GM12878 (cell line): ENCODE results near the gene ATF2.

ENCODE experiments used
- ESRRA ChIP-seq: IDR thresholded peaks from 2 replicates; pipeline ENCODE4 v1.6.1; 2012; ENCODE audit warnings: mild to moderate bottlenecking, low read length, improper control_type of control experiment
- EZH2 ChIP-seq: IDR thresholded peaks from 2 replicates; pipeline ENCODE4 v1.6.1; 2012; ENCODE audit warnings: low read depth, mild to moderate bottlenecking, control low read depth, inconsistent platforms, low read length, borderline replicate concordance; ENCODE audit not compliant: control insufficient read depth
- HDAC6 ChIP-seq: fragments of 200-600 bp; sonication (generic); IDR thresholded peaks from one replicate; pipeline ENCODE4 v1.8.0; 2017; ENCODE audit warnings: antibody characterized with exemption; ENCODE audit not compliant: unreplicated experiment
- REST ChIP-seq: IDR thresholded peaks from 2 replicates; pipeline ENCODE4 v1.6.1; 2012; ENCODE audit warnings: mild to moderate bottlenecking, low read depth, low read length
- SRF ChIP-seq, 2 experiments: IDR thresholded peaks; 2 replicates each; pipeline ENCODE4 v1.6.1; 2011; ENCODE audit warnings: low read depth in 2 of 2, low read length in 2 of 2, mild to moderate bottlenecking in 1 of 2, moderate library complexity in 1 of 2
- TF ChIP-seq, protein P1 (sequence below): fragments of 450-650 bp; IDR thresholded peaks from 2 replicates; pipeline ENCODE4 v1.6.1; 2016; ENCODE audit warnings: mild to moderate bottlenecking, moderate library complexity, borderline replicate concordance
- TF ChIP-seq, protein P2 (sequence below), 3 experiments: IDR thresholded peaks in 2 of 3; conservative IDR thresholded peaks in 1 of 3; 2 replicates each; pipeline ENCODE4 v1.5.1; 2011; ENCODE audit warnings: low read depth in 3 of 3, low read length in 3 of 3, mild to moderate bottlenecking in 3 of 3, control low read depth in 2 of 3, moderate library complexity in 2 of 3, inconsistent platforms in 1 of 3, mixed read lengths in 1 of 3; ENCODE audit not compliant: control insufficient read depth in 2 of 3, insufficient read depth in 1 of 3; ENCODE audit errors: extremely low read depth in 1 of 3

DNA sequence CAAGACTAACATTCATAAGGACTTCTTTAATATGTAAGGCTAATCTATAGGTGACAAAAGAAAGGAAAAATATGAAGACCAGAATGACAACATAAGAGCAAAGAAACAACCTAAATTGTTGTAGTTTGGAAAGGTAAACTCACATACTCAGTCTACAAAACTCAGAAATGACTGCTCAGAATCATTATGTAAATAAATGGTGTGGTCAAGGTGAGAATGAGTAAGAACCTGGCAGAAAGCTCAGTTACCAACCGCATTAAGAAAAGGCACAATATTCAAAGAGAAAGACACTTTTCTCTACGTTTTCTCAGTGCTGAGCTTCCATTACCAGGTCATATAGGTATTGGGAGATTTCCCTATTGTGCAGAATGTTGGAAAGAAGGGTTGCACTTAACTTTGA, 15.8 kb downstream of the ATF2 start:
- TF ChIP-seq, protein P1, sequence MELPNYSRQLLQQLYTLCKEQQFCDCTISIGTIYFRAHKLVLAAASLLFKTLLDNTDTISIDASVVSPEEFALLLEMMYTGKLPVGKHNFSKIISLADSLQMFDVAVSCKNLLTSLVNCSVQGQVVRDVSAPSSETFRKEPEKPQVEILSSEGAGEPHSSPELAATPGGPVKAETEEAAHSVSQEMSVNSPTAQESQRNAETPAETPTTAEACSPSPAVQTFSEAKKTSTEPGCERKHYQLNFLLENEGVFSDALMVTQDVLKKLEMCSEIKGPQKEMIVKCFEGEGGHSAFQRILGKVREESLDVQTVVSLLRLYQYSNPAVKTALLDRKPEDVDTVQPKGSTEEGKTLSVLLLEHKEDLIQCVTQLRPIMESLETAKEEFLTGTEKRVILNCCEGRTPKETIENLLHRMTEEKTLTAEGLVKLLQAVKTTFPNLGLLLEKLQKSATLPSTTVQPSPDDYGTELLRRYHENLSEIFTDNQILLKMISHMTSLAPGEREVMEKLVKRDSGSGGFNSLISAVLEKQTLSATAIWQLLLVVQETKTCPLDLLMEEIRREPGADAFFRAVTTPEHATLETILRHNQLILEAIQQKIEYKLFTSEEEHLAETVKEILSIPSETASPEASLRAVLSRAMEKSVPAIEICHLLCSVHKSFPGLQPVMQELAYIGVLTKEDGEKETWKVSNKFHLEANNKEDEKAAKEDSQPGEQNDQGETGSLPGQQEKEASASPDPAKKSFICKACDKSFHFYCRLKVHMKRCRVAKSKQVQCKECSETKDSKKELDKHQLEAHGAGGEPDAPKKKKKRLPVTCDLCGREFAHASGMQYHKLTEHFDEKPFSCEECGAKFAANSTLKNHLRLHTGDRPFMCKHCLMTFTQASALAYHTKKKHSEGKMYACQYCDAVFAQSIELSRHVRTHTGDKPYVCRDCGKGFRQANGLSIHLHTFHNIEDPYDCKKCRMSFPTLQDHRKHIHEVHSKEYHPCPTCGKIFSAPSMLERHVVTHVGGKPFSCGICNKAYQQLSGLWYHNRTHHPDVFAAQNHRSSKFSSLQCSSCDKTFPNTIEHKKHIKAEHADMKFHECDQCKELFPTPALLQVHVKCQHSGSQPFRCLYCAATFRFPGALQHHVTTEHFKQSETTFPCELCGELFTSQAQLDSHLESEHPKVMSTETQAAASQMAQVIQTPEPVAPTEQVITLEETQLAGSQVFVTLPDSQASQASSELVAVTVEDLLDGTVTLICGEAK: no peak
- TF ChIP-seq, protein P2, sequence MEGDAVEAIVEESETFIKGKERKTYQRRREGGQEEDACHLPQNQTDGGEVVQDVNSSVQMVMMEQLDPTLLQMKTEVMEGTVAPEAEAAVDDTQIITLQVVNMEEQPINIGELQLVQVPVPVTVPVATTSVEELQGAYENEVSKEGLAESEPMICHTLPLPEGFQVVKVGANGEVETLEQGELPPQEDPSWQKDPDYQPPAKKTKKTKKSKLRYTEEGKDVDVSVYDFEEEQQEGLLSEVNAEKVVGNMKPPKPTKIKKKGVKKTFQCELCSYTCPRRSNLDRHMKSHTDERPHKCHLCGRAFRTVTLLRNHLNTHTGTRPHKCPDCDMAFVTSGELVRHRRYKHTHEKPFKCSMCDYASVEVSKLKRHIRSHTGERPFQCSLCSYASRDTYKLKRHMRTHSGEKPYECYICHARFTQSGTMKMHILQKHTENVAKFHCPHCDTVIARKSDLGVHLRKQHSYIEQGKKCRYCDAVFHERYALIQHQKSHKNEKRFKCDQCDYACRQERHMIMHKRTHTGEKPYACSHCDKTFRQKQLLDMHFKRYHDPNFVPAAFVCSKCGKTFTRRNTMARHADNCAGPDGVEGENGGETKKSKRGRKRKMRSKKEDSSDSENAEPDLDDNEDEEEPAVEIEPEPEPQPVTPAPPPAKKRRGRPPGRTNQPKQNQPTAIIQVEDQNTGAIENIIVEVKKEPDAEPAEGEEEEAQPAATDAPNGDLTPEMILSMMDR (IDR thresholded peaks at IDR 0.05 in 2 of 3, conservative IDR thresholded peaks at IDR 0.05 in 1 of 3; ENCODE audit: control insufficient read depth in 2 of 3, extremely low read depth in 1 of 3, insufficient read depth in 1 of 3, low read depth in 3 of 3, low read length in 3 of 3): no peak
- TF ChIP-seq HDAC6: no peak
- no peak for TF ChIP-seq EZH2
- TF ChIP-seq REST: no peak
- no peak for TF ChIP-seq ESRRA
- TF ChIP-seq SRF (IDR thresholded peaks at IDR 0.05; ENCODE audit: low read depth in 2 of 2, low read length in 2 of 2): no peak
